Measurements from ENCODE around the gene BCAN.

DNA sequence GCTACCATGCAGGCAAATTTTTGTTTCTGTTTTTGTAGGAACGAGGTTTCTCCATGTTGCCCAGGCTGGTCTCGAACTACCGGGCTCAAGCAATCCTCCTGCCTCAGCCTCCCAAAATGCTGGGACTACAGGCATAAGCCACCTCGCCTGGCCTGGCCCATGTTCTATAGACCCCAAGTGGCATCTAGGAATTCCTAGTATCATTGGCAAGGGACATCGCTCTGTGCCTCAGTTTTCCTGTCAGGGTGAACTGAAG is 20.8 kb downstream of the BCAN start:
- no peak for TF ChIP-seq POLR2A (IDR thresholded peaks at IDR 0.05)
- TF ChIP-seq, protein P1, sequence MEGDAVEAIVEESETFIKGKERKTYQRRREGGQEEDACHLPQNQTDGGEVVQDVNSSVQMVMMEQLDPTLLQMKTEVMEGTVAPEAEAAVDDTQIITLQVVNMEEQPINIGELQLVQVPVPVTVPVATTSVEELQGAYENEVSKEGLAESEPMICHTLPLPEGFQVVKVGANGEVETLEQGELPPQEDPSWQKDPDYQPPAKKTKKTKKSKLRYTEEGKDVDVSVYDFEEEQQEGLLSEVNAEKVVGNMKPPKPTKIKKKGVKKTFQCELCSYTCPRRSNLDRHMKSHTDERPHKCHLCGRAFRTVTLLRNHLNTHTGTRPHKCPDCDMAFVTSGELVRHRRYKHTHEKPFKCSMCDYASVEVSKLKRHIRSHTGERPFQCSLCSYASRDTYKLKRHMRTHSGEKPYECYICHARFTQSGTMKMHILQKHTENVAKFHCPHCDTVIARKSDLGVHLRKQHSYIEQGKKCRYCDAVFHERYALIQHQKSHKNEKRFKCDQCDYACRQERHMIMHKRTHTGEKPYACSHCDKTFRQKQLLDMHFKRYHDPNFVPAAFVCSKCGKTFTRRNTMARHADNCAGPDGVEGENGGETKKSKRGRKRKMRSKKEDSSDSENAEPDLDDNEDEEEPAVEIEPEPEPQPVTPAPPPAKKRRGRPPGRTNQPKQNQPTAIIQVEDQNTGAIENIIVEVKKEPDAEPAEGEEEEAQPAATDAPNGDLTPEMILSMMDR (IDR thresholded peaks at IDR 0.05) = no peak
